OCI-LY7 (cell line): Measurements from ENCODE around the gene DNAJC1.

ENCODE experiments used
- EZH2phosphoT487 ChIP-seq: fragments of 200-600 bp; sonication (generic); IDR thresholded peaks from 2 replicates; pipeline ENCODE4 v1.6.1; 2018; ENCODE audit warnings: low read depth, borderline replicate concordance, mild to moderate bottlenecking, mixed run types, antibody characterized with exemption, low read length, moderate library complexity, mixed read lengths
- TF ChIP-seq, protein P1 (sequence below): fragments of 200-600 bp; sonication (generic); conservative IDR thresholded peaks from 2 replicates; pipeline ENCODE4 v1.5.1; 2014; ENCODE audit warnings: mild to moderate bottlenecking, antibody characterized with exemption, low read length, moderate library complexity, mixed read lengths

DNA sequence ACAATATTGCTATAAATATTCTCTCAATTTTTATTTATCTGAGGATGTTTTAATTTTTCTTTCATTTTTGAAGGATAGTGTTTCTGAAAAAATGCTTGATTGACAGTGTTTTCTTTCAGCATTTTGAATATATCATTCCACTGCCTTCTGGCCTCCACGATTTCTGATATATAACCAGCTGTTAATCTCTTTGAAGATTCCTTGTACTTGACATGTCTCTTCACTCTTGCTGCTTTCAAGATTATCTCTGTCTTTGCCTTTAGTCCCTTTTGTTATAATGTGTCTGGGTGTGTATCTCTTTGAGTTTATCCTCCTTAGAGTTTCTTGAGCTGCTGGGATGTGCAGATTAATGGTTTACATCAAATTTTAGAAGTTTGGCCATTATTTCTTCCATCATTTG lies 22.8 kb upstream of the DNAJC1 start:
- TF ChIP-seq EZH2phosphoT487 = no peak
- TF ChIP-seq, protein P1, sequence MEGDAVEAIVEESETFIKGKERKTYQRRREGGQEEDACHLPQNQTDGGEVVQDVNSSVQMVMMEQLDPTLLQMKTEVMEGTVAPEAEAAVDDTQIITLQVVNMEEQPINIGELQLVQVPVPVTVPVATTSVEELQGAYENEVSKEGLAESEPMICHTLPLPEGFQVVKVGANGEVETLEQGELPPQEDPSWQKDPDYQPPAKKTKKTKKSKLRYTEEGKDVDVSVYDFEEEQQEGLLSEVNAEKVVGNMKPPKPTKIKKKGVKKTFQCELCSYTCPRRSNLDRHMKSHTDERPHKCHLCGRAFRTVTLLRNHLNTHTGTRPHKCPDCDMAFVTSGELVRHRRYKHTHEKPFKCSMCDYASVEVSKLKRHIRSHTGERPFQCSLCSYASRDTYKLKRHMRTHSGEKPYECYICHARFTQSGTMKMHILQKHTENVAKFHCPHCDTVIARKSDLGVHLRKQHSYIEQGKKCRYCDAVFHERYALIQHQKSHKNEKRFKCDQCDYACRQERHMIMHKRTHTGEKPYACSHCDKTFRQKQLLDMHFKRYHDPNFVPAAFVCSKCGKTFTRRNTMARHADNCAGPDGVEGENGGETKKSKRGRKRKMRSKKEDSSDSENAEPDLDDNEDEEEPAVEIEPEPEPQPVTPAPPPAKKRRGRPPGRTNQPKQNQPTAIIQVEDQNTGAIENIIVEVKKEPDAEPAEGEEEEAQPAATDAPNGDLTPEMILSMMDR = no peak
